ENCODE measurements around the gene LYSET. TPM values are rescaled to one million over a fixed set of nuclear protein-coding genes. Genes with fewer than 3 reads are reported as not detected.
A peak's percentile ranks its signal among the peaks of the same experiment; 100 is the strongest.
"Not testable (repeated sequence)": the region's sequence is repeated elsewhere in the genome, so short reads cannot be mapped to it uniquely, and the experiment has no call there.

The LYSET gene
- total and polyA plus RNA-seq, 2 donors from 2014 or later = 25.6 to 34.9 TPM

GRCh38 chr14:93136009-93136408, 49.1 kb upstream of the LYSET start:
- no peak for TF ChIP-seq CTCF (IDR thresholded peaks at IDR 0.05; ENCODE audit: borderline replicate concordance, extremely low read depth, insufficient read depth)
- Histone ChIP-seq H3K4me1 (ENCODE audit: control insufficient read depth in 2 of 3, insufficient read depth in 2 of 3, low read depth in 1 of 3, low read length in 3 of 3) (peaks cover 0 to 5% (median 2%) of the 10 kb centered on the region in 3 donors), H3K4me3 (ENCODE audit: low read length in 3 of 3) (no peak overlapping the region), H3K9me3 (ENCODE audit: control insufficient read depth in 2 of 3, insufficient read depth in 1 of 3, low read length in 3 of 3) (no peaks in the 10 kb centered on the region), H3K9ac (ENCODE audit: low read length in 3 of 3) (no peak overlapping the region), H3K36me3 (ENCODE audit: control insufficient read depth in 2 of 3, insufficient read depth in 3 of 3, low read length in 3 of 3) (no peaks in the 10 kb centered on the region), H3K27me3 (ENCODE audit: control insufficient read depth, insufficient read depth, low read length) (no peaks in the 10 kb centered on the region), H3K27ac (ENCODE audit: low read depth in 2 of 2, low read length in 2 of 2) (peak overlapping the region; percentile 23 to 37)
- intact Hi-C loops (cut with DNase I) = loop anchor here (10.0 kb wide), 1 partner anchor 181 kb away; no protein-coding TSS in a partner anchor
- FAIRE-seq (no peak), DNase-seq (no peak)

- H3K4me1 ChIP-seq (ENCODE audit: control insufficient read depth in 2 of 3, insufficient read depth in 2 of 3, low read depth in 1 of 3, low read length in 3 of 3); H3K27me3 ChIP-seq (ENCODE audit: control insufficient read depth, insufficient read depth, low read length); H3K9ac ChIP-seq (ENCODE audit: low read length in 3 of 3); DNase-seq; H3K4me3 ChIP-seq (ENCODE audit: low read length in 3 of 3); H3K36me3 ChIP-seq (ENCODE audit: control insufficient read depth in 2 of 3, insufficient read depth in 3 of 3, low read length in 3 of 3); FAIRE-seq; H3K9me3 ChIP-seq (ENCODE audit: control insufficient read depth in 2 of 3, insufficient read depth in 1 of 3, low read length in 3 of 3); H3K27ac ChIP-seq (ENCODE audit: low read depth in 2 of 2, low read length in 2 of 2): not testable (repeated sequence)
- intact Hi-C loops (cut with DNase I) = loop anchor here (10.0 kb wide), 1 partner anchor 182 kb away; no protein-coding TSS in a partner anchor
Observed at GRCh38 chr14:93136508-93136907, 48.6 kb upstream of the LYSET start.

GRCh38 chr14:93137864-93138263, 47.3 kb upstream of the LYSET start:
- DNase-seq = peak; percentile 52 to 92 (median 68)
- H3K36me3 ChIP-seq (ENCODE audit: control insufficient read depth in 2 of 3, insufficient read depth in 3 of 3, low read length in 3 of 3) = no peaks in the 10 kb centered on the region
- intact Hi-C loops (cut with DNase I) = loop anchor here (10.0 kb wide), 1 partner anchor 183 kb away; no protein-coding TSS in a partner anchor
- no peak overlapping the region for H3K4me3 ChIP-seq (ENCODE audit: low read length in 3 of 3)
- TF ChIP-seq CTCF (IDR thresholded peaks at IDR 0.05; ENCODE audit: borderline replicate concordance, extremely low read depth, insufficient read depth) = no peak
- no peaks in the 10 kb centered on the region for H3K9me3 ChIP-seq (ENCODE audit: control insufficient read depth in 2 of 3, insufficient read depth in 1 of 3, low read length in 3 of 3)
- peaks cover 0 to 5% (median 2%) of the 10 kb centered on the region in 3 donors for H3K4me1 ChIP-seq (ENCODE audit: control insufficient read depth in 2 of 3, insufficient read depth in 2 of 3, low read depth in 1 of 3, low read length in 3 of 3)
- no peak overlapping the region for H3K9ac ChIP-seq (ENCODE audit: low read length in 3 of 3)
- no peak overlapping the region for H3K27ac ChIP-seq (ENCODE audit: low read depth in 2 of 2, low read length in 2 of 2)
- no peaks in the 10 kb centered on the region for H3K27me3 ChIP-seq (ENCODE audit: control insufficient read depth, insufficient read depth, low read length)
- no peak for FAIRE-seq

GRCh38 chr14:93142854-93143652, 42.1 kb upstream of the LYSET start:
- no peak overlapping the region for H3K27ac ChIP-seq (ENCODE audit: low read depth in 2 of 2, low read length in 2 of 2)
- no peak overlapping the region for H3K9ac ChIP-seq (ENCODE audit: low read length in 3 of 3)
- peaks cover 0 to 4% (median 0%) of the 10 kb centered on the region in 3 donors for H3K4me1 ChIP-seq (ENCODE audit: control insufficient read depth in 2 of 3, insufficient read depth in 2 of 3, low read depth in 1 of 3, low read length in 3 of 3)
- no peak overlapping the region for H3K4me3 ChIP-seq (ENCODE audit: low read length in 3 of 3)
- no peaks in the 10 kb centered on the region for H3K9me3 ChIP-seq (ENCODE audit: control insufficient read depth in 2 of 3, insufficient read depth in 1 of 3, low read length in 3 of 3)
- H3K36me3 ChIP-seq (ENCODE audit: control insufficient read depth in 2 of 3, insufficient read depth in 3 of 3, low read length in 3 of 3) = no peaks in the 10 kb centered on the region
- intact Hi-C loops (cut with DNase I) = no loop called here
- DNase-seq (peak in 1 of 5 donors; percentile 57), FAIRE-seq (no peak)
- no peaks in the 10 kb centered on the region for H3K27me3 ChIP-seq (ENCODE audit: control insufficient read depth, insufficient read depth, low read length)
- TF ChIP-seq CTCF (IDR thresholded peaks at IDR 0.05; ENCODE audit: borderline replicate concordance, extremely low read depth, insufficient read depth) = no peak
